ENCODE data around the gene RCSD1. TPM values are rescaled to one million over a fixed set of nuclear protein-coding genes. Genes with fewer than 3 reads are reported as not detected.

RCSD1 gene
- total and polyA plus RNA-seq, 10 of the 15 experiments (the other 5 are each of a cell fraction or from before 2014, with no cell fraction given): 11.4 to 78.3 (median 71.6) TPM

GRCh38 chr1:167714439-167715156 lies 84.6 kb downstream of the RCSD1 start:
- Histone ChIP-seq H3K4me3 (peak overlapping the region; percentile 95), H3K27ac (ENCODE audit: control insufficient read depth, insufficient read depth) (peak overlapping the region; percentile 98), H3K27me3 (replicated peaks in 1 of 2; ENCODE audit: control insufficient read depth in 2 of 2, insufficient read depth in 2 of 2, low read length in 1 of 2) (no peaks in the 10 kb centered on the region), H3K4me2 (ENCODE audit: control insufficient read depth, insufficient read depth) (peak overlapping the region; percentile 99), H3K79me2 (ENCODE audit: control insufficient read depth, insufficient read depth, low read length) (no peaks in the 10 kb centered on the region), H4K20me1 (ENCODE audit: control insufficient read depth, insufficient read depth) (no peaks in the 10 kb centered on the region), H3K36me3 (ENCODE audit: control insufficient read depth in 2 of 2, insufficient read depth in 2 of 2, low read length in 1 of 2) (no peaks in the 10 kb centered on the region), H2AFZ (ENCODE audit: control insufficient read depth, low read depth, low read length) (peak overlapping the region; percentile 99), H3K9ac (ENCODE audit: control insufficient read depth, insufficient read depth, low read length) (peak overlapping the region; percentile 89), H3K4me1 (ENCODE audit: control insufficient read depth, insufficient read depth, low read length) (peaks cover 26% of the 10 kb centered on the region), H3K9me3 (replicated peaks; ENCODE audit: control insufficient read depth, insufficient read depth, low read length) (no peaks in the 10 kb centered on the region)
- intact Hi-C loops (cut with micrococcal nuclease; ENCODE audit: unreplicated experiment) (loop anchor here (2.0 to 10.0 kb wide), 7 partner anchors 38 to 1840 kb away; partner anchors contain the start of genes DCAF6, MPC2 and POU2F1), in situ Hi-C loops (cut with MboI) (loop anchor here (5.0 kb wide), 1 partner anchor 223 kb away; the partner anchor contains the start of genes DCAF6 and MPC2)
- no TSS peak for BruUV-seq (replicated peaks)
- RAD21 ChIA-PET (ENCODE audit: unreplicated experiment): interaction anchor here (1.0 to 2.7 kb wide), 12 partner anchors 10 to 161 kb away, joined by 3 to 23 read pairs (median 6); partner anchors contain the start of gene CREG1
- DNase-seq (ENCODE audit: low read depth, low spot score): peak; percentile 85
- ATAC-seq: peak; percentile 60
- CTCF ChIA-PET: interaction anchor here (0.7 to 4.6 kb wide), 25 partner anchors 8 to 513 kb away, joined by 3 to 28 read pairs (median 3); partner anchors contain the start of gene CREG1
- 2% methylated on average over 50 of the region's 50 CpGs for WGBS (ENCODE audit: insufficient coverage, insufficient replicate concordance, low lambda C conversion rate, missing lambda C conversion rate)
- SMC1A ChIA-PET (ENCODE audit: uncharacterized antibody, unreplicated experiment): interaction anchor here (0.7 to 3.3 kb wide), 11 partner anchors 9 to 367 kb away, joined by 3 to 21 read pairs (median 7); no protein-coding TSS in a partner anchor
- POLR2A ChIA-PET: interaction anchor here (0.6 to 2.4 kb wide), 9 partner anchors 14 to 313 kb away, joined by 3 to 10 read pairs (median 4); partner anchors contain the start of genes CREG1 and MPC2
- FAIRE-seq: peak; percentile 59
- no peak for TF ChIP-seq KAT2A (conservative IDR thresholded peaks at IDR 0.05; ENCODE audit: control insufficient read depth, low read depth, low read length)
- peak; percentile 30 for TF ChIP-seq USF1 (IDR thresholded peaks at IDR 0.05; ENCODE audit: borderline replicate concordance, extremely low read length, insufficient read depth, low read depth, low read length)
- TF ChIP-seq, protein P1, sequence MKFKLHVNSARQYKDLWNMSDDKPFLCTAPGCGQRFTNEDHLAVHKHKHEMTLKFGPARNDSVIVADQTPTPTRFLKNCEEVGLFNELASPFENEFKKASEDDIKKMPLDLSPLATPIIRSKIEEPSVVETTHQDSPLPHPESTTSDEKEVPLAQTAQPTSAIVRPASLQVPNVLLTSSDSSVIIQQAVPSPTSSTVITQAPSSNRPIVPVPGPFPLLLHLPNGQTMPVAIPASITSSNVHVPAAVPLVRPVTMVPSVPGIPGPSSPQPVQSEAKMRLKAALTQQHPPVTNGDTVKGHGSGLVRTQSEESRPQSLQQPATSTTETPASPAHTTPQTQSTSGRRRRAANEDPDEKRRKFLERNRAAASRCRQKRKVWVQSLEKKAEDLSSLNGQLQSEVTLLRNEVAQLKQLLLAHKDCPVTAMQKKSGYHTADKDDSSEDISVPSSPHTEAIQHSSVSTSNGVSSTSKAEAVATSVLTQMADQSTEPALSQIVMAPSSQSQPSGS (IDR thresholded peaks at IDR 0.05; ENCODE audit: low read length): no peak
- TF ChIP-seq MTA3 (IDR thresholded peaks at IDR 0.05; ENCODE audit: borderline replicate concordance, low read length): peak; percentile 5; the same call in 1 of the 2 replicates
- peak in 1 of 2 experiments; percentile 78 for TF ChIP-seq IKZF2 (IDR thresholded peaks at IDR 0.05)
- TF ChIP-seq, protein P2, sequence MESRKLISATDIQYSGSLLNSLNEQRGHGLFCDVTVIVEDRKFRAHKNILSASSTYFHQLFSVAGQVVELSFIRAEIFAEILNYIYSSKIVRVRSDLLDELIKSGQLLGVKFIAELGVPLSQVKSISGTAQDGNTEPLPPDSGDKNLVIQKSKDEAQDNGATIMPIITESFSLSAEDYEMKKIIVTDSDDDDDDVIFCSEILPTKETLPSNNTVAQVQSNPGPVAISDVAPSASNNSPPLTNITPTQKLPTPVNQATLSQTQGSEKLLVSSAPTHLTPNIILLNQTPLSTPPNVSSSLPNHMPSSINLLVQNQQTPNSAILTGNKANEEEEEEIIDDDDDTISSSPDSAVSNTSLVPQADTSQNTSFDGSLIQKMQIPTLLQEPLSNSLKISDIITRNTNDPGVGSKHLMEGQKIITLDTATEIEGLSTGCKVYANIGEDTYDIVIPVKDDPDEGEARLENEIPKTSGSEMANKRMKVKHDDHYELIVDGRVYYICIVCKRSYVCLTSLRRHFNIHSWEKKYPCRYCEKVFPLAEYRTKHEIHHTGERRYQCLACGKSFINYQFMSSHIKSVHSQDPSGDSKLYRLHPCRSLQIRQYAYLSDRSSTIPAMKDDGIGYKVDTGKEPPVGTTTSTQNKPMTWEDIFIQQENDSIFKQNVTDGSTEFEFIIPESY (IDR thresholded peaks at IDR 0.05): no peak
- peak; percentile 77; the same call in 1 of the 2 replicates for TF ChIP-seq ZNF217 (IDR thresholded peaks at IDR 0.05)
- no peak; the same call in none of the 2 replicates for TF ChIP-seq NKRF (conservative IDR thresholded peaks at IDR 0.05)
- TF ChIP-seq LARP7 (IDR thresholded peaks at IDR 0.05): peak; percentile 69
- TF ChIP-seq SMAD5 (IDR thresholded peaks at IDR 0.05; ENCODE audit: low read depth): no peak
- TF ChIP-seq RAD51 (IDR thresholded peaks at IDR 0.05): peak; percentile 29; the same call in 1 of the 2 replicates
- peak; percentile 31; the same call in 1 of the 2 replicates for TF ChIP-seq GABPA (IDR thresholded peaks at IDR 0.05; ENCODE audit: low read depth)
- TF ChIP-seq NFIC (IDR thresholded peaks at IDR 0.05; ENCODE audit: low read depth, low read length): peak; percentile 8; the same call in 1 of the 2 replicates

Measured in GM12878 (cell line).